ENCODE data around the gene ABCC1.
"Not testable (repeated sequence)": the region's sequence is repeated elsewhere in the genome, so short reads cannot be mapped to it uniquely, and the experiment has no call there.

Gene ABCC1

DNA sequence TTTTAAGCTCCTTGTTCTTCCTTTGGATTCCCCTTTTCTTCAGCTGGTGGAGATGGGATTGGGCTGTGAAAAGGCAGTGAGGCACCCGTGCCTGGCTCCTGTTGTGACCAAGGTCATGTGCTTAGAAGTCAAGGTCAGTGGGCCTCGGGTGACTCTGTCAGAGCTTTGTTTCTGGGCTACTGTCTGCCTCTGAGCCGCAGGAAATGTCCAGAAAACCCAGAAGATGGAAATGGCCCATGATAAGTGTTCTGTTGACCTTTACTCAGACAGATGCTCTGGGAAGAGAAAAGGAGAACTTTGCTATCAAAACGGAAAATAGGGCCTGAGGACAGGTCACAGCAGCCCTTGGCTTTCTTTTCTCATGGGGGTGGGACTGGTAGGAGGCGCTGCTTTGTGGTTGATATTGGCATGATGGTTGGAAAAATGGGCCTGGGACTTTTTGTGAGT, 2.9 kb downstream of the ABCC1 start:
- H3K4me3 ChIP-seq (ENCODE audit: control insufficient read depth, low read depth, low read length): no peak overlapping the region
- DNase-seq (ENCODE audit: low read depth): no peak
- TF ChIP-seq, protein P1, sequence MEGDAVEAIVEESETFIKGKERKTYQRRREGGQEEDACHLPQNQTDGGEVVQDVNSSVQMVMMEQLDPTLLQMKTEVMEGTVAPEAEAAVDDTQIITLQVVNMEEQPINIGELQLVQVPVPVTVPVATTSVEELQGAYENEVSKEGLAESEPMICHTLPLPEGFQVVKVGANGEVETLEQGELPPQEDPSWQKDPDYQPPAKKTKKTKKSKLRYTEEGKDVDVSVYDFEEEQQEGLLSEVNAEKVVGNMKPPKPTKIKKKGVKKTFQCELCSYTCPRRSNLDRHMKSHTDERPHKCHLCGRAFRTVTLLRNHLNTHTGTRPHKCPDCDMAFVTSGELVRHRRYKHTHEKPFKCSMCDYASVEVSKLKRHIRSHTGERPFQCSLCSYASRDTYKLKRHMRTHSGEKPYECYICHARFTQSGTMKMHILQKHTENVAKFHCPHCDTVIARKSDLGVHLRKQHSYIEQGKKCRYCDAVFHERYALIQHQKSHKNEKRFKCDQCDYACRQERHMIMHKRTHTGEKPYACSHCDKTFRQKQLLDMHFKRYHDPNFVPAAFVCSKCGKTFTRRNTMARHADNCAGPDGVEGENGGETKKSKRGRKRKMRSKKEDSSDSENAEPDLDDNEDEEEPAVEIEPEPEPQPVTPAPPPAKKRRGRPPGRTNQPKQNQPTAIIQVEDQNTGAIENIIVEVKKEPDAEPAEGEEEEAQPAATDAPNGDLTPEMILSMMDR (IDR thresholded peaks at IDR 0.05; ENCODE audit: control insufficient read depth, insufficient read depth, low read depth, low read length, missing control alignments): no peak

- H3K4me3 ChIP-seq (ENCODE audit: control insufficient read depth, low read depth, low read length): no peak overlapping the region
- no peak for DNase-seq (ENCODE audit: low read depth)
- TF ChIP-seq, protein P1 (IDR thresholded peaks at IDR 0.05; ENCODE audit: control insufficient read depth, insufficient read depth, low read depth, low read length, missing control alignments): no peak
Measured at GRCh38 chr16:15953477-15953876, 4.1 kb downstream of the ABCC1 start.

DNA sequence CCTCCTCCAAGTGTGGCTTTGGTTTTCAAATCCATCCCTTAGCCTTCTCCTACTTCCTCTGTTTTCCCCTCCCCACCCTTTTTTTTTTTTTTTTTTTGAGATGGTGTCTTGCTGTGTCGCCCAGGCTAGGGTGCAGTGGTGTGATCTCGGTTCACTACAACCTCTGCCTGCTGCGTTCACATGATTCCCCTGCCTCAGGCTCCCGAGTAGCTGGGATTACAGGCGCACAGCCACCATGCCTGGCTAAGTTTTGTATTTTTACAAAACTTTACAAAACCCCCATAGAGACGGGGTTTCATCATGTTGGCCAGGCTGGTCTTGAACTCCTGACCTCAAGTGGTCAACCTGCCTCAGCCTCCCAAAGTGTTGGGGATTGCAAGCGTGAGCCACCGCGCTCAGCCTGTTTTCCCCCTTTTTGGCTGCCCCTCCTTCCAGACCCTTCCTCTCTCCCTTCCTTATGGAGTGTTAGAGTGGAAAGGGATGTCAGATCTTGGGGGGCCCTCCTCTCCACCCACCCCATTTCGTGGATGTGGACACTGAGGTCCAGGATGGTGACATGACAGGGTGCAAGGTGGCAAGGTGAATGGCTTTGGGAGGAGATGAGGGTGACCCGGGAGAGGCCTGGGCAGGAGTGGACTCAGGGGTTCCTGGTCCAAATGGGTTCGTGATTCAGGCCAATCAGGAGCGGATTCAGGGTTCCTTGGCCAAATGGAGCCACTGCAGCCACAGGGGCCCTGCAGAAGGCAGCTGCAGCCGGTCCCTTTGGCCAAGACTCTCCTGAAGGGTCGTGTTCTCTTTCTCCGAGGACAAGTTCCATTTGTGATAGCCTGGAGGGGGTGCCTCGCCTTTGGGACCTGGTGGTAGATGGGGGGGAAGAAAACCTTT, 4.8 kb downstream of the ABCC1 start:
- TF ChIP-seq, protein P1 (IDR thresholded peaks at IDR 0.05; ENCODE audit: control insufficient read depth, insufficient read depth, low read depth, low read length, missing control alignments): no peak
- no peak for DNase-seq (ENCODE audit: low read depth)
- no peak overlapping the region for H3K4me3 ChIP-seq (ENCODE audit: control insufficient read depth, low read depth, low read length)

DNA sequence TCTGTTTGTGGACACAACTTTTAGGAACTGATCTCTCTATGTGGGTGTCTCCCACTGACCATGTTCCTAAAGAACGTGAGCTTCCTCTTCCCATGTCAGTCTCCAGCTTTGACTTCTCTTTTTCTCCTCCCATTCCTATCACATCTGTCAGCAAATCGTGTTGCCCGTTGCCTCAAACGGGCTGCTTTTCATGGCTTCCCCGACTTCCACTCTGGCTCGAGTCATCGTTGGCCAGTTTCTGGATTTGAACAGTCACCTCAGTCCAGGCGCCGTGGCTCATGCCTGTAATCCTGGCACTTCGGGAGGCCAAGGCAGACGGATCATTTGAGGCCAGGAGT, 5.4 kb downstream of the ABCC1 start:
- no peak for DNase-seq (ENCODE audit: low read depth)

GRCh38 chr16:15955425-15955824, 6.0 kb downstream of the ABCC1 start:
- H3K4me3 ChIP-seq (ENCODE audit: control insufficient read depth, low read depth, low read length): no peak overlapping the region
- DNase-seq (ENCODE audit: low read depth): no peak
- TF ChIP-seq, protein P1 (IDR thresholded peaks at IDR 0.05; ENCODE audit: control insufficient read depth, insufficient read depth, low read depth, low read length, missing control alignments): no peak

More for the DNA sequence above, 5.4 kb downstream of the ABCC1 start:
- H3K4me3 ChIP-seq (ENCODE audit: control insufficient read depth, low read depth, low read length): no peak overlapping the region
- TF ChIP-seq, protein P1 (IDR thresholded peaks at IDR 0.05; ENCODE audit: control insufficient read depth, insufficient read depth, low read depth, low read length, missing control alignments): no peak

DNA sequence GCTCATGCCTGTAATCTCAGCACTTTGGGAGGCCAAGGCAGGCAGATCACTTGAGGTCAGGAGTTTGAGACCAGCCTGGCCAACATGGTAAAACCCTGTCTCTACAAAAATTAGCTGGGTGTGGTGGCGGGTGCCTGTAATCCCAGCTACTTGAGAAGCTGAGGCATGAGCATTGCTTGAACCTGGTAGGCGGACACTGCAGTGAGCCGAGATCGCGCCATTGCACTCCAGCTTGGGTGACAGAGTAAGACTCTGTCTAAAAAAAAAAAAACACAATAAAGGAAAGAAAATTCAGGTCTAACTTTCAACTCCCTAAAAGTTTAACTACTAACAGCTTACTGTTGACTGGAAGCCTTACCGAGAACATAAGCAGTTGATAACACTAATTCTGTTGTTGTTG, 6.7 kb downstream of the ABCC1 start:
- H3K4me3 ChIP-seq (ENCODE audit: control insufficient read depth, low read depth, low read length); DNase-seq (ENCODE audit: low read depth): not testable (repeated sequence)

DNA sequence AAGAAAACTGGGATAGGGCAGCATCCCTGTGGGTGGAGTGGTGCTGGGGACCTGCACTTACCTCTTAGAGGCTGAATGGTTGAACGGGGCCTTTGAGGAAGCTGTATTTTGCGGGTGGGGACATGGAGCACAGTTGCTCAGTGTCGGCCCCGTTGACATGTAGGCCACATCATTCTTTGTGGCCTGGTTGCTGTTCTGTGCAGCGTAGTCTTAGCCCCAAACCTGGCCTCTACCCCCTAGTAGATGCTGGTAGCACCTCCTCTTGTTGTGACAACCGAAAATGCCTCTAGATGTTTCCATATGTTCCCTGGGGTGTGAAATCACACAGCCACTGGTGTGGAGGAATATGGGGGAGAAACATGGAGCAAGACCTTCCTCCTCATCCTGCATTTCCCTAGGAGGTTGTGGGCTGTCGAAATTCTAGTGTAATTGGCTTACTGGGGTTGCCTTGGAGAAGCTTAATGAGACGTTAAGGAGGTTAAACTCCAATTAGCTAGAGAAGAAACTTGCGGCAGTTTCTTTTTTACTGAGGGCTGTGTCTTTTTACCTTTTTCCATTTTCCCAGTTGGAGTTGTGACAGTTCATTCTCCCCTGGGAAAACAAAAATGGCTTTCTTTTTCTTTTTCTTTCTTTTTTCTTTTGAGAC, 9.4 kb downstream of the ABCC1 start:
- no peak overlapping the region for H3K4me3 ChIP-seq (ENCODE audit: control insufficient read depth, low read depth, low read length)
- no peak for DNase-seq (ENCODE audit: low read depth)
- TF ChIP-seq, protein P1 (IDR thresholded peaks at IDR 0.05; ENCODE audit: control insufficient read depth, insufficient read depth, low read depth, low read length, missing control alignments): no peak
